Activated T-helper 9 cell treated with anti-CD3 and anti-CD28 coated beads, Interleukin-2, amount 50 U/mL, for 16 hours (primary cell): ENCODE measurements around the gene VPS29.
"Not testable (repeated sequence)": the region's sequence is repeated elsewhere in the genome, so short reads cannot be mapped to it uniquely, and the experiment has no call there.

Experiments used
- DNase-seq: peaks from one replicate; pipeline ENCODE4 v3.0.0-alpha.2; 2020; ENCODE audit warnings: low read depth

Gene VPS29

GRCh38 chr12:110520876-110521712 is 19.2 kb upstream of the VPS29 start:
- DNase-seq: not testable (repeated sequence)

GRCh38 chr12:110518014-110518413 is 16.1 kb upstream of the VPS29 start:
- DNase-seq: not testable (repeated sequence)

- no peak for DNase-seq
These were observed 15.1 kb upstream of the VPS29 start for GRCh38 chr12:110516995-110517394.

DNA sequence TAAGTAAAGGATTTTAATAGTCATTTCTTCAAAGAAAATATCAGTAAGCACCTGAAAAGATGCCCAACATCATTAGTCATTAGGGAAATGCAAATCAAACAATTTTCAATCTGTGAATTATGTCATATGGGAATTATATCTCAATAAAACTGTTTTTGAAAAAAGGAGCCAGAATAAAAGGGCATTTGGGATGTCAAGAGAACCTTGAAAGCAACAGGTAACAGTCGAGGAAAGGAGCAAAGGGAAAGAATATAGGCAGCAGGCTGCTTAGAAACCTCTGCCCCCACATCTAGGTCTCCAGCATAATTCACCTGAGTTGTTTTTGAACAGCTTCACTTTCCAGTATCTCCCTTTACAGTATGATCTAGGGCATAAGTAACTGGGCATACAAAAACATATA is 12.5 kb upstream of the VPS29 start:
- no peak for DNase-seq

DNA sequence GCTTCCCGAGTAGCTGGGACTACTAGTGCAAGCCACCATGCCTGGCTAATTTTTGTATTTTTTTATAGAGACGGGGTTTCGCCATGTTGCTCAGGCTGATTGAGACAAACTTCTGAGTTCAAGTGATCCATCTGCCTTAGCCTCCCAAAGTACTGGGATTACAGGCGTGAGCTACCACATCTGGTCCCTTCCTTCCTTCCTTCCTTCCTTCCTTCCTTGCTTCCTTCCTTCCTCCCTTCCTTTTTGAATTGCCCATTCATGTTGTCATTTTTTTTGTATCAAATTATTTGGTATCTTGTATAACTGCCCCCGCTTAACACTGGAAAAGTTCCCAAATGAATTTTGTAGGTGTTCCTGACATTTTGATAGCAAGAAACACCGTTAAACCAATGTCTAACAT is 11.9 kb upstream of the VPS29 start:
- no peak for DNase-seq

DNA sequence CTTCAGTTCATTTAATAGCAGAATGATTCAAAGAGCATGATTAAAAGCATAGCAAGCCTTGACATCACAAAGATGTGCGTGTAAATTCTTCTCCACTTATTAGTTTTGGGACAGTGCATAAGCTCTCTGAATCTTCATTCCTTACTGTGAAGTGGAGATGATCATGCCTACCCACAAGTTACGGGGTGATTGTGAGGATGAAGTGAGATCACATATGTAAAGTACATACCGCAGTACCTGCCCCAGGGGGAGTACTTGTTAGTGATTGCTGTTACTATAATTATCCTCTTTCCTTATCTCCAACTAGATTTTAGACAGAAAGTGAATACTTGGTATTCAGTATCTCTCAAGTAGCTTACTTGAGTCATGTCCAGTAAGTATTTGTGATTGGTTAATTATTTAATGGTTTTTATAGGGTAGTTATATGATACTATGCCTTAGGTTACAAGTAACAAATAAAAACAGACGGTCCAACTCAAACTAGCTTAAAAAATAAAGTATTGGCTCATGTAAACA is 6.2 kb upstream of the VPS29 start:
- no peak for DNase-seq

DNA sequence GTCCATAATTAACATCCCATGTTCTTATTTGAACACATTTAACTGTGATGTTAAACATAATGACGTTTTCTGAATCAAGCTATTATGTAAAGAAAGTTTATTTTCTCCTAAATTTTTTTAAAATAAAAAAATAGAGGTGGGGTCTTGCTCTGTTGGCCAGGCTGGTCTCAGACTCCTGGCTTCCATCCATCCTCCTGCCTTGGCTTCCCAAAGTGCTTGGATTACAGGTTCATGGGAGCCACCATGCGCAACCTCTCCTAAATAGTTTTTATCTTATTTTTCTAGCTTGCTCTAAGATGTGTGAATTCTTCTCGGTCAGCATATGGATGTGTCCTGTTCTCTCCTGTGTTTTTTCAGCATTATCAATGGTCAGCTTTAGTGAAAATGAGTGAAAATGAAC is 3.4 kb upstream of the VPS29 start:
- no peak for DNase-seq

- no peak for DNase-seq
These were observed 1.5 kb upstream of the VPS29 start for GRCh38 chr12:110503432-110503831.

DNA sequence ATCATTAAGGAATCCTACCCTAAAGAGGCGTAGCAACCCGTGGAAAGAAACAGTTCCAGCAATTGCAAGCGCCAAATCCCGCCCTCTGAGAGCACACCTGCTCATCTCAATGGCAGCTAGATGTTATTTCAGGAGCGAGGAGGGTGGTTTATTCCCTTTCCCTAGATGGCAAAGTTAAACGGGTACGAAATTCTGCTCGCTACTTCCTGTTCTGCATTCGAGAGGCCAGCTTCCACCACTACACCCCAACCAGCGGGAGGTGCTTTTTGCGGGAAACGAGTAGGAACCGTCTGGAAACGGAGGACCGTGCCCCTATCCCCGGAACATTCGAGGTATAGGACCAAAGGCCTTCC is 536 bp downstream of the VPS29 start:
- no peak for DNase-seq

GRCh38 chr12:110498984-110499706 is 2.8 kb downstream of the VPS29 start:
- no peak for DNase-seq

DNA sequence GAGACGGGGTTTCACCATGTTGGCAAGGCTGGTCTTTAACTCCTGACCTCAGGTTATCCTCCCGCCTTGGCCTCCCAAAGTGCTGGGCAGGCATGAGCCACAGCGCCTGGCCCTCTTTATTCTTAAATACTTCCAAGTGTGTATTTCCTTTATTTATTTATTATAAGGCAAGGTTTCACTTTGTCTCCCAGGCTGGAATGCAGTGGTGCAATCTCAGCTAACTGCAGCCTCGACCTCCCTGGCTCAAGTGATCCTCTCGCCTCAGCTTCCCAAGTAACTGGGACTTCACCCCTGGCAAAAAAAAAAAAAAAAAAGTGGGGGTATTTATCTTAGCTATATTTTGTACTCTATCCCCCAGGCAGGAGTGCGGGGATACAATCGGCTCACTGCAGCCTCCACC is 26.5 kb downstream of the VPS29 start:
- DNase-seq: no peak

DNA sequence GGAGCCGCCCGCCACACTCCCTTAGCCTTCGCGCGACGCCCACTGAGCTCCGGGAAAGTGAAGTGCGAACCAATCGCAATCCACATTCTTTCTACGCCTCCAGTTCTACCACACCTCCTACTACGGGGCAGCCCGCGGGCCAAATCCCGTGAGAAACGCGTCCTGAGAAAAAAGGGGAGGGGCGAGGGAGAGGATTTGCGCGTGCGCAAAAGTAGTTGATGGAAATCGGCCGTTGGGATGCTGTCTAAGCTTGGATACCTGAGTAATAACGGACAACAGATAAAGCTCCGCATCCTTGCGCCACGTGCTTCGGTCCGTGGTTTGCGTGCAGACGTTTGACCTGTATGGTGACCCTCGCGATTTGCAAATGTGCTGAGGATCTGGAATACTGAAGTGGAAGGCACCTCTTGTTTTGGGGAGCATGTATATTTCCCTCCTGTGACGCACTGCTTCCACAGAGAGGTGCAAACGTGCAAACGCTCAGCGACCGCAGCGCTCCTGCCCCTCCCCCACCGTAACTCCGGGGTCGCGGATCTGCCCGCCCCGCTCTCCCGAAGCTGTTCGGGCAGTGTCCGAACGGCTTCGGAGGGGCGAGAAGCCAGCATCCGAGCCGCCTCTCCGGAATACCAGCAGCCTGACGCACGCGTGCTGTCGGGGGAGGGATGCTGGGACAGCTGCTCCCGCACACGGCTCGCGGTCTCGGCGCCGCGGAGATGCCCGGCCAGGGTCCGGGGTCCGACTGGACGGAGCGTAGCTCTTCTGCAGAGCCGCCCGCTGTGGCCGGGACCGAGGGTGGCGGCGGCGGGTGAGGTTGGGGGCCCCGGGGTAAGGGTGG is 33.5 kb downstream of the VPS29 start, which contains the start of the genes FAM216A and GPN3:
Gene FAM216A (plus strand): TSS at position 632 of the 835 bp plus-strand sequence. CDS start 31 bp downstream, at position 663.
Gene GPN3 (minus strand): TSS at position 44 of the 835 bp plus-strand sequence. CDS start 54 bp downstream, outside the sequence.
- peak; percentile 89 for DNase-seq

DNA sequence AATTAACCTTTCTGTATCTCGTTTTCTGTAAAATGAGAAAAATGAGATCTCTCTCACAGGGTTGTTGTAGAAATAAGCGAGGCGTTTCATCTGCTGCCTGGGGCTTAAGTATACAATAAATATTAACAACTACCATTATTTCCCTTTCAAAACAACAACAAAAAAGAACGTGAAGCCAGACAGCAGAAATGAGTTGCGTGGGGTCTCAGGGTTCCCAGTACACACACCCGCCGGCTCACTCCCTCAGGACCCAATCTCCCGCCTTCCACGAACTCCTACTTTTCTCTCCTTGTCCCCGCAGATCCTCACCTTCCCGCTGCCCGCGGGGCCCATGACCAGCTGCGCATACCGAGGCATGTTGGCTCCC is 34.1 kb downstream of the VPS29 start:
- no peak for DNase-seq

- DNase-seq: no peak
These were observed 35.1 kb downstream of the VPS29 start for GRCh38 chr12:110466791-110467190.

- not testable (repeated sequence) for DNase-seq
These were observed 36.1 kb downstream of the VPS29 start for GRCh38 chr12:110465765-110466164.

DNA sequence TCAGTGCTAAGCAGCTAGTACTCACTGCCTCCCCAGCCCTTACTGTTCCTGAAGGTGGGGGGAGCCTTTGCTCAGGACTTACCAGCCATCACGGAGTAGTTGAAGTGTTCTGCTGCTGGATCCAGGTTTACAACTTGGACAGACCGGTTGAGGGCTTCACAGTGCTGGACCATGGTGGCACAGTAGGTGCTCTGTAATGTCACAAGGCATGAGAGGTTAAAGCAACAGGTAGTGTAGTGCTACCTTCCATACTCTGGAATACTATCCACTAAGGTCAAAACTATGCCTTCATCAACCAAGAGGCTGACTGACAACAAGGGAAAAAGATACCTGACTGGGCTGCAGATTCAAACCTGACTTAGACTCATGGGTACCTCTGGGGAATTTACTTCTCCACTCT is 36.9 kb downstream of the VPS29 start:
- no peak for DNase-seq

GRCh38 chr12:110461189-110461588 is 40.7 kb downstream of the VPS29 start:
- not testable (repeated sequence) for DNase-seq

DNA sequence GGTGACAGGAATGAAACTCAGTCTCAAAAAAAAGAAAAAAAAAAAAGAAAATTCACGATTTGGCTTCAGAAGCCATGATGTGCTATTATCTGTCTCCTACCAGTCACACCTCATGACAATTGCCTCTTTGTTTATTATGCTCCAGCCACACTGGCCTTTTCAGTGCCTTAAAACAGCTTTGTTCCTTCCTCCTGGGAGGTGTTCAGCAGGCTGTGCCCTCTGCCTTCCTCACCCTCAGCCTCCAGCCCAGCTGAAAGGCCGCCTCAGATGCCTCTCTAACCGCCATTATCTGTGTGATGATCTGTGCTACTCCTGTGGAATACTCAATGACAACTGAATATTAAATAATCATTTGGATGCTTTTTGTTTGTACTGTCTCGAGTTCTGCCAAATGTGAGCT is 43.2 kb downstream of the VPS29 start:
- DNase-seq: no peak

GRCh38 chr12:110453569-110454296 is 48.2 kb downstream of the VPS29 start:
- no peak for DNase-seq

- no peak for DNase-seq
These were observed 50.6 kb downstream of the VPS29 start for GRCh38 chr12:110451263-110451662.

DNA sequence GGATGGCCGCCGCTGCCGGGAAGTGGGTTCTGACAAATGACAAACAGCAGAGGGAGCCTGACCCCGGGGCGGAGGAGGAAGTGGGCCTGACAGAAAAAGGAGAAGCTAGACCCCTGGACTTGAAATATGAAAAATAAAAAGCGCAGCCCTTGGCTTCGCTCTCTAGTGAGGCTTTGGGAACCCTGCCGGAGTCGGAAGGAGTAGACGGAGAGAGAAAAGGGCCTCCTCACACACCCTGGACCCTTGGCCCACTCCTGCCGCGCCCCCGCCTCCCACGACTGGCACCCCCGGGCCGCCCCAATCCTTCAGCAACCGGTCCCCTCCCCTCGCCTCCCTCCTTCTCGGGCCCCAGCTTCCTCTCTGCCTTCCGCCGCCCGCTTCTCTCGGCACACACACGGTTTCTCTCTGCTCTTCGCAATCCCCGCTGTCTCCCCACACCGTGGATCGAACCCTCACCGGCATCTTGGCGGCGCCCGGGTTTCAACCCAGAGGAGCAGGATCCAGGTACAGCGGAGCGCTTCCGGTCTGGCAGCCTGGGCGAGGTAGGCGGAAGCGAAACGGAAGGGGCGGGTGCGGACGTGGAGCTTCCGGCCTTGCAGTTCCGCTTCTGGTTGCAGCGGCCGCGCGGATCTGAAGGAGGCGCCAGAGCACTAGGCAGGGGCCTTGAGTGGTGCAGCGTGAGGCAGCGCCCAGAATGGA is 52.0 kb downstream of the VPS29 start, which contains the start of gene ARPC3:
Gene ARPC3 (minus strand): TSS at position 539 of the 699 bp plus-strand sequence. CDS start 77 bp downstream, at position 462.
- DNase-seq: peak; percentile 92
